Measurements from ENCODE around the gene NOTCH4.
"Not testable (repeated sequence)": the region's sequence is repeated elsewhere in the genome, so short reads cannot be mapped to it uniquely, and the experiment has no call there.

The NOTCH4 gene

GRCh38 chr6:32192608-32193039, 31.2 kb downstream of the NOTCH4 start, which contains the start of gene GPSM3:
GPSM3 (minus strand) TSS chr6:32192643; CDS start chr6:32192513, 130 bp downstream.
- no peak for DNase-seq
- TF ChIP-seq GATA1 (IDR thresholded peaks at IDR 0.05; ENCODE audit: low read depth, low read length) (no peak), POLR2A (IDR thresholded peaks at IDR 0.05; ENCODE audit: low read length) (peak; percentile 52)

GRCh38 chr6:32191696-32192607, 31.9 kb downstream of the NOTCH4 start:
- DNase-seq, result no peak

GRCh38 chr6:32190911-32191677, 32.8 kb downstream of the NOTCH4 start:
- TF ChIP-seq POLR2A (IDR thresholded peaks at IDR 0.05; ENCODE audit: low read length) (no peak), GATA1 (IDR thresholded peaks at IDR 0.05; ENCODE audit: low read depth, low read length) (no peak)
- DNase-seq, result no peak

More at GRCh38 chr6:32191696-32192607, 31.9 kb downstream of the NOTCH4 start:
- TF ChIP-seq POLR2A (IDR thresholded peaks at IDR 0.05; ENCODE audit: low read length) (no peak), GATA1 (IDR thresholded peaks at IDR 0.05; ENCODE audit: low read depth, low read length) (no peak)

- TF ChIP-seq GATA1 (IDR thresholded peaks at IDR 0.05; ENCODE audit: low read depth, low read length) (no peak), POLR2A (IDR thresholded peaks at IDR 0.05; ENCODE audit: low read length) (peak; percentile 76)
- DNase-seq, result peak; percentile 92 to 93
Measured at GRCh38 chr6:32190054-32190851, 33.6 kb downstream of the NOTCH4 start, which contains the start of gene PBX2. PBX2 (minus strand) TSS chr6:32190202; CDS start chr6:32189915, 287 bp downstream.

- TF ChIP-seq GATA1 (IDR thresholded peaks at IDR 0.05; ENCODE audit: low read depth, low read length) (no peak), POLR2A (IDR thresholded peaks at IDR 0.05; ENCODE audit: low read length) (no peak)
Measured at GRCh38 chr6:32189742-32190053, 34.2 kb downstream of the NOTCH4 start.

GRCh38 chr6:32189069-32189741, 34.7 kb downstream of the NOTCH4 start:
- no peak for DNase-seq
- TF ChIP-seq POLR2A (IDR thresholded peaks at IDR 0.05; ENCODE audit: low read length) (no peak), GATA1 (IDR thresholded peaks at IDR 0.05; ENCODE audit: low read depth, low read length) (no peak)

More at GRCh38 chr6:32189742-32190053, 34.2 kb downstream of the NOTCH4 start:
- peak in 1 of 2 experiments; percentile 76 for DNase-seq

- no peak for DNase-seq
- TF ChIP-seq POLR2A (IDR thresholded peaks at IDR 0.05; ENCODE audit: low read length) (no peak), GATA1 (IDR thresholded peaks at IDR 0.05; ENCODE audit: low read depth, low read length) (no peak)
Measured at GRCh38 chr6:32188381-32189068, 35.3 kb downstream of the NOTCH4 start.

- not testable (repeated sequence) for DNase-seq
Measured at GRCh38 chr6:32187725-32188380, 36.0 kb downstream of the NOTCH4 start.

GRCh38 chr6:32187009-32187709, 36.7 kb downstream of the NOTCH4 start:
- TF ChIP-seq GATA1 (IDR thresholded peaks at IDR 0.05; ENCODE audit: low read depth, low read length) (no peak), POLR2A (IDR thresholded peaks at IDR 0.05; ENCODE audit: low read length) (no peak)
- DNase-seq, result no peak

- DNase-seq, result not testable (repeated sequence)
Measured at GRCh38 chr6:32186151-32186840, 37.6 kb downstream of the NOTCH4 start.

- peak; percentile 93 to 94 for DNase-seq
Measured at GRCh38 chr6:32185681-32186131, 38.2 kb downstream of the NOTCH4 start.
